ENCODE measurements around the gene UNC5CL. TPM values are rescaled to one million over a fixed set of nuclear protein-coding genes. Genes with fewer than 3 reads are reported as not detected.
"Not testable (repeated sequence)": the region's sequence is repeated elsewhere in the genome, so short reads cannot be mapped to it uniquely, and the experiment has no call there.

The UNC5CL gene
- total RNA-seq, 1 experiment from 2014 or later: 0.11 TPM

- DNase-seq (ENCODE audit: low read depth): no peak
Observed at GRCh38 chr6:41008011-41008410, 31.0 kb downstream of the UNC5CL start.

GRCh38 chr6:41006980-41007379 lies 32.0 kb downstream of the UNC5CL start:
- DNase-seq (ENCODE audit: low read depth): not testable (repeated sequence)

GRCh38 chr6:41006217-41006616 lies 32.8 kb downstream of the UNC5CL start:
- peak; percentile 65 for DNase-seq (ENCODE audit: low read depth)

DNA sequence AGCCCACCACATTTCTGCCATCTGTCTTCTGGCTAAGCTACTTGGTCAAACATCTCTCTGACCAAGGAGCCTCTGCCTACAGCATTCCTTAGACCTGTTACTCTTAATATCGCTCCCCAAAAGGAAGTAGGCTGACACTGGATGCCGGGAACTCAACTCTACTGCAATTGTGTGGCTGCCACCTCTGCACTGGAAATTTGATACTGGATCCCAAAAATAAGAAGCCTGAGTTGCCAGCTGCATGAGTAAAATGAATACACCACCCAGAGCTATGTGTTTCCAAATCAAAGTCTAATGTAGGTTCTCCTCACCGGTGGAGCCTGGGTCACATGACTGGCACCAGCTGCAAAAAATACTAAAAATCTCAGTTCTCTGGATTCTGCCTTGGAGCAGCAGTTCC lies 36.9 kb downstream of the UNC5CL start:
- DNase-seq (ENCODE audit: low read depth): no peak

- no peak for DNase-seq (ENCODE audit: low read depth)
Observed at GRCh38 chr6:41000248-41000647, 38.8 kb downstream of the UNC5CL start.

GRCh38 chr6:40999569-40999968 lies 39.5 kb downstream of the UNC5CL start:
- DNase-seq (ENCODE audit: low read depth): peak; percentile 85

GRCh38 chr6:40998661-40999060 lies 40.4 kb downstream of the UNC5CL start:
- no peak for DNase-seq (ENCODE audit: low read depth)

DNA sequence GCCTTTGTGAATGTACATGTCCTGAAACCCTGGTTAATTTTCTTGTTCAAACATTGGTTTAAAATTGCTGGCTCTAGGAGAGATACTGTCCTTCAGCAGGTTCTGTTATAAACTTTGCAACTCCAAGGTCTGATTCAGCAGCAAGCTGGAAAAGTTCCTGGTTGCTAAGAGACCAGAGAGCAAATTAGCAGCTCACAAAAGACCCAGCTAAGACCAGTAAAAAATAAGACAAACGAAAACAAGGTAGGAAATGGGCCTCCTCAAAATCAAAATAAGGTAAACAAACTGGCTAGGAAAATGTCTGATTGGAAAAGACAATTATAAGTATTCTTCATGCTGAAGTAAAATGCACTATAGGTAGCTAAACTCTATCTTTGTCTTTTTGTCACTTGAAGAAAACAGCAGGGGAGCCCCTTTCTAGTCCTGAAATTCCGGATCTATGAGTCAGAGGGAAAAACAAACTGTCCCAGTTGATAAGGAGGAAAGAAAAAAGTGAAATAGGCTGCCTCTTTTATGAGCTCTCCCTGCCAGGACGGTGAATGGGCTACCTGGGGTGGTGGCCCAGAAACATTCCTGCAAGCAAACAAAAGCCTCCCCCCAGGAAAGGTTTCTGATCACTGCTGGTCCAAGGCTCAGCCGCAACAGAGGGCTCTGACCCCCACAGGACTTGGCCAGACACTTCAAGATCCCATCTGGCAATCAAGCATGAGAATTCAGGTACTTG lies 41.6 kb downstream of the UNC5CL start:
- DNase-seq (ENCODE audit: low read depth): peak; percentile 86

DNA sequence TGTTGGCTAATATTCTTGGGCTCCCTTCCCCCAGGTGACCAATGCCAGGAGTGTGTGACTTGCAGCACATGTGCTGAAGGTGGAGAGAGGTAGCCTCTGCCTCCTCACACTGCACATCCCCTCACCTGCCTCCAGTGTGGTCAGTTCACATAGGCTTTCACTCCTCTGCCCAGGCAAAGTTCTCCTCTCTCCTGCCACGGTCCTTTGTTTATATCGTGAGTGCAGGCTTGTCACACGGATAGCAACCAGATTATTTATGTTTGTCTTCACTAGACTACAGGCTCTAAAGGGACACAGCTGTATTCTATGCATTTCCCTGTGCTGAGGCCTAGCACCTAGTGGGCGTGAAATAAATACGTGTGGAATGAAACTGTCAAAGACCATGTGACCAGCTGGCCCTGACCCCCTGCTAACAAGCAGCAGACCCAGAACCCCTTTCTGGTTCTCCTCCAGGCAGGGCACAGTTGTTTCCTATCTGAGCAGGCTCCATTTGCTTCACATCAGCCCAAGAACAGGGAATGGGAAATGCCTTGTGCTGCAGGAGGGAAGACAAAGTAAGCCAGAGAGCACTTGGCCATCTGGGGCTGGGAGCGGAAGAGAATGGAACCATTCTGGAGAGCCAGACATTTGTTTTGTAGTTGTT lies 42.3 kb downstream of the UNC5CL start:
- peak; percentile 22 for DNase-seq (ENCODE audit: low read depth)

GRCh38 chr6:40992746-40993145 lies 46.3 kb downstream of the UNC5CL start:
- DNase-seq (ENCODE audit: low read depth): no peak

DNA sequence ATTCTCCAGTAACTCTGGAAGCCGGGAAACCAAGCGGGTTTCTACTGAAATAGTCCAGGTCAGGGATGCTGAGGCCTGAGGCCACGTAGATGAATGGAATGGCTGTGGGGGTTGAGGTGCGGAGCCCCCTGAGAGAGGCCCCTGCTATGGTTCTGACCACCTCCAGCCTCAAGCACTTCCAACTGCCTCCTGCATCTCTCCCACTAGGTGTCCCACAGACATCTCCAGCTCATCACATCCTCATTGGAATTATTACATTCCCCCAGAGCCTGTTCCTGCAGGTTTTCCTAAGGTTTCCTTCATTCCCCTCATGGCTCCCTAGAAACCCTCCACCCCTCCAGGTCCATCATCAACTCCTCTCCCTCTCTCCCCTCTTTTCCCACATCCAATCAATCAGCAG lies 48.7 kb downstream of the UNC5CL start:
- no peak for DNase-seq (ENCODE audit: low read depth)

DNA sequence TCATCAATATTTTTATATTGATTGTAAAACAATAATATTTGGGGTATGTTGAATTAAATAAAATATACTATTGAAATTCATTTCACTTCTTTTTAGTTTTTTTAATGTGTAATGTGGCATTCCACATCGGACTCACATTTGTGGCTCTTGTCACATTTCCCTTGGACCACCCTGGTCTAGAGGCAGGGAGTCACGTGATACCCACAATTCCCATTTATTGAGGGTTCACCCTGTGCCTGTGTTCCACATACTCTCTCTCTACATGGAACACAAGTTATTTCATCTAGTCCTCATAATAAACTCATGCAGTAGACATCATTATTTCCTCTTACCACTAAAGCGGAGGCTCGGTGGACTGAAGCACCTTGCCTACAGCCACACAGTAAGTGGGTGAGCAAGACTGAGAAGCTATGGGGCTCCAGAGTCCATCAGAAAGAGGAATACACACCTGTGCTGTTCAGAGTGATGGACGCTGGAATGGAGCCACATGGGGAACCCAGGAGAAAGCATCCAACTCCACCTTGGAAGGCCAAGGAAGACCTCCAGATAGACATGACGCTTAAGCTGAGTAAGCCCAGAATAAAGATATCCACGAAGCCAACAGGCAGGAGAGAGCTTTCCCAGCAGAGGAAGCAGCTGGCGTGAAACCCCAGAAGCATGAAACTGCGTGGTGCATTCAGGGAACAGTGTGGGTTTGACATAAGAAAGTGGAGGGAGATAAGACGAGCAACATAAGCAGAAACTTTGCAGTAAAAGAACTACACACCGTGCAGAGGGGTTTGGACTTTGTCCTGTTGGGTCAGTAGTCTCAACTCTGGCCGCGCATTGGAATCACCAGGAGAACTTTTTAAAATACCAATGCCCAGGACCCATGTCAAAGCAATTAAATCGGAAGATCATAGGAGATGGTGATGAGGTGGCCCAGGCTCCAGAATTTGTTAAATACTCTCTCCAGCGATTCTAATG lies 49.5 kb downstream of the UNC5CL start:
- DNase-seq (ENCODE audit: low read depth): no peak

DNA sequence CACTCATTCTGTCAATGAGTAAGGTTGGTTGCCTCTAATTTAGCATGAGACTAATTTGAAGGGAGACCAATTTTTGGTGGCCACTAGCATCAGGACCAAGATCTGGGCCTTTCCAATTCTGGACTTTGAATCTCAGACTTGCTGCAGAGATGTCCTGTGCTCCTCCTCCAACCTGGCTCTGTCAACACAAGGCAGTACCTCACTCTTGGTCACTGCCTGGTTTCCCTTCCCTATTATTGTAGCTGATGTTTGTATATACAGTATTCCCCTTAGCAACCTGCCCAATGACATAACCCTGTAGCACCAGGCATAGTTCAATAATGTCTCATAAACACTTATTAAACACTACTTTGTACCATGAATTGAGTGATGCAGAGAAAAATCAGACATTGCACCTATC lies 50.4 kb downstream of the UNC5CL start:
- DNase-seq (ENCODE audit: low read depth): no peak

- no peak for DNase-seq (ENCODE audit: low read depth)
Observed at GRCh38 chr6:40986921-40987819, 51.9 kb downstream of the UNC5CL start.

DNA sequence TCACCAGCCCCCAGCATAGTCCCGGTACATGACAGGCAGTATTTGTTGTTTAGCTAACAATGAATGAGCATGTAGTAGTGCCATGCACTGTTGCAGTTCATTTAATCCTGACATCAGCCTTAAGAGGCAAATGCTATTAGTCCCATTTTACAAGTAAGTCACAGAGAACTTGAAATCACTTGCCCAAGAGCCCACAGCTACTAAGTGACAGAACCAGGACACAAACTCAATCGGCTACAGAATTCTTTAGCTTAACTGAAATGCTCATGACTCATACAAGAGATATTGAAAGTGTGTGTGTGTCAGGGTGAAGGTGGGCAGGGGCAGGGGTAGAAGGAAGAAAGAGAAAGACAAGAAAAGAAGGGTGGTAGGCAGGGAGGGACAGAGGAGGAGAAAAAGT lies 52.7 kb downstream of the UNC5CL start:
- no peak for DNase-seq (ENCODE audit: low read depth)

GRCh38 chr6:40983752-40984151 lies 55.3 kb downstream of the UNC5CL start:
- no peak for DNase-seq (ENCODE audit: low read depth)

- no peak for DNase-seq (ENCODE audit: low read depth)
Observed at GRCh38 chr6:40982917-40983316, 56.1 kb downstream of the UNC5CL start.

- no peak for DNase-seq (ENCODE audit: low read depth)
Observed at GRCh38 chr6:40978687-40979289, 60.2 kb downstream of the UNC5CL start.

GRCh38 chr6:40977695-40978094 lies 61.3 kb downstream of the UNC5CL start:
- no peak for DNase-seq (ENCODE audit: low read depth)

- no peak for DNase-seq (ENCODE audit: low read depth)
Observed at GRCh38 chr6:40977085-40977484, 61.9 kb downstream of the UNC5CL start.

Measured in Daoy (cell line).